LoVo (cell line): ENCODE data around the gene RBMS3.

ENCODE experiments used
- DNase-seq: peaks from one replicate; pipeline ENCODE4 v3.0.0-alpha.2; 2016; ENCODE audit warnings: low spot score

The RBMS3 gene

GRCh38 chr3:29731050-29731449 is 450.2 kb downstream of the RBMS3 start:
- DNase-seq = no peak

- DNase-seq = no peak
These were observed 460.4 kb downstream of the RBMS3 start for GRCh38 chr3:29741231-29741630.

- no peak for DNase-seq
These were observed 464.5 kb downstream of the RBMS3 start for GRCh38 chr3:29745232-29745870.

- no peak for DNase-seq
These were observed 465.4 kb downstream of the RBMS3 start for GRCh38 chr3:29746163-29746760.

- no peak for DNase-seq
These were observed 467.1 kb downstream of the RBMS3 start for GRCh38 chr3:29747991-29748390.

- no peak for DNase-seq
These were observed 470.9 kb downstream of the RBMS3 start for GRCh38 chr3:29751647-29752314.

- DNase-seq = no peak
These were observed 473.5 kb downstream of the RBMS3 start for GRCh38 chr3:29754346-29754745.

- DNase-seq = no peak
These were observed 474.5 kb downstream of the RBMS3 start for GRCh38 chr3:29755416-29755815.

GRCh38 chr3:29757054-29757777 is 476.3 kb downstream of the RBMS3 start:
- peak; percentile 6 for DNase-seq

GRCh38 chr3:29758108-29758433 is 477.2 kb downstream of the RBMS3 start:
- no peak for DNase-seq

GRCh38 chr3:29758434-29759322 is 477.8 kb downstream of the RBMS3 start:
- no peak for DNase-seq

- DNase-seq = no peak
These were observed 478.7 kb downstream of the RBMS3 start for GRCh38 chr3:29759411-29760225.

GRCh38 chr3:29760226-29760685 is 479.4 kb downstream of the RBMS3 start:
- no peak for DNase-seq

GRCh38 chr3:29761517-29761916 is 480.6 kb downstream of the RBMS3 start:
- DNase-seq = no peak

- DNase-seq = no peak
These were observed 482.2 kb downstream of the RBMS3 start for GRCh38 chr3:29763115-29763514.

- no peak for DNase-seq
These were observed 483.2 kb downstream of the RBMS3 start for GRCh38 chr3:29764041-29764440.

GRCh38 chr3:29764603-29765254 is 483.9 kb downstream of the RBMS3 start:
- DNase-seq = peak; percentile 15

GRCh38 chr3:29771602-29772001 is 490.7 kb downstream of the RBMS3 start:
- DNase-seq = no peak

- no peak for DNase-seq
These were observed 491.6 kb downstream of the RBMS3 start for GRCh38 chr3:29772436-29772835.

- no peak for DNase-seq
These were observed 492.6 kb downstream of the RBMS3 start for GRCh38 chr3:29773481-29773880.
